IPS DF 6.9 (cell line): ENCODE data around the gene RIMBP2.

Source experiments
- DNase-seq: peaks from one replicate; pipeline ENCODE4 v3.0.0-alpha.2; 2013; ENCODE audit warnings: low read depth, low spot score
- H3K27ac ChIP-seq: one replicate; pipeline ENCODE4 v1.5.1; 2013; ENCODE audit warnings: low read length, control low read depth
- H3K27me3 ChIP-seq: 2 replicates; pipeline ENCODE4 v1.6.1; 2013; ENCODE audit warnings: mild to moderate bottlenecking, low read length; ENCODE audit not compliant: control insufficient read depth, insufficient read depth
- H3K36me3 ChIP-seq: 2 replicates; pipeline ENCODE4 v1.6.1; 2013; ENCODE audit warnings: low read length; ENCODE audit not compliant: control insufficient read depth, insufficient read depth
- H3K4me1 ChIP-seq: 2 replicates; pipeline ENCODE4 v1.6.1; 2013; ENCODE audit warnings: low read length; ENCODE audit not compliant: control insufficient read depth, insufficient read depth
- H3K4me3 ChIP-seq: 2 replicates; pipeline ENCODE4 v1.5.1; 2013; ENCODE audit warnings: mild to moderate bottlenecking, low read length
- H3K9me3 ChIP-seq: 2 replicates; pipeline ENCODE4 v1.6.1; 2013; ENCODE audit warnings: low read length, inconsistent platforms; ENCODE audit not compliant: control insufficient read depth, insufficient read depth
- WGBS: extraction: QIAGEN DNeasy Blood & Tissue Kit; methylation state at CpG from one replicate; pipeline ENCODE4 v1.1.7; 2013; ENCODE audit warnings: mixed read lengths, missing lambda C conversion rate; ENCODE audit not compliant: insufficient read length, insufficient coverage; 5-methylcytosine and 5-hydroxymethylcytosine counted together

The RIMBP2 gene

DNA sequence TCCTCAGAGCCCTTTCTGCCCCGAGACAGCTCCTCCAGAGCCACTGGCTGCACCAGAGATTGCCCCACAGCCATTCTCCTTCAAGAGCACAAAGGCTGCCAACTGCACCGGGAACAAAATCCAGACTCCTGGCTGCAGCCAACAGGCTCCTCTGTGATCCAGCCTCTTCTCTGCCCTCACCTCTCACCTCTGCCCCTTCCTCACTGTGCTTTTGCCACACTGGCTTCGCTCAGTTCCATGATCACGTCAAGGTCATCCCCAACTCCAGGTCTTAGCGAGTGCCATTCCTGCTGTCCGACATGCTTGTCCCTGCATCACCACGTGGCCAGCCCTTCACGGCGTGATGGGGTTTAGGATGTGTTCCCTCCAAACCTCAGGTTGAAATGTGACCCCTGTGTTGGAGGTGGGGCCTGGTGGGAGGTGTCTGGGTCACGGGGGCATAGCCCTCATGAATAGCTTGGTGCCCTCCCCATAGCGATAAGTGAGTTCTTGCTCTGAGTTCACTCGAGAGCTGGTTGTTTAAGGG, 229.1 kb downstream of the RIMBP2 start:
- Histone ChIP-seq H3K4me1 (no peaks in the 10 kb centered on the region), H3K36me3 (no peaks in the 10 kb centered on the region), H3K27ac (no peak overlapping the region), H3K4me3 (no peak overlapping the region), H3K27me3 (no peaks in the 10 kb centered on the region), H3K9me3 (peaks cover 30% of the 10 kb centered on the region)
- WGBS: no CpG with 5 or more reads among the region's 12 CpGs
- DNase-seq: no peak

DNA sequence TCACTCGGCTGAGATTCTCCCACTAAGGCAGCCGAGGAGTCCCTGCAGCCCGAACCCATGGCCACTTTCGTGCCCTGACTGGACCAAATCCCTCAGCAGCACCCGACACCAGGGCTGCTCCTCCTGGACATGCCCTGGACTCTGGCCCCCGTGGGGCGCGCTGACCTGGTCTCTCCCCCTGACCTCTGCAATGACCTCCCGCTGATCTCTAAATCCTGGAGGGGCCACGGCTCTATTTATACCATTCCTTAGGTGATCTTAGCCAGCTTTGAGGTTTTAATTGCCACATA, 230.0 kb downstream of the RIMBP2 start:
- Histone ChIP-seq H3K9me3 (peaks cover 32% of the 10 kb centered on the region), H3K27ac (no peak overlapping the region), H3K4me1 (no peaks in the 10 kb centered on the region), H3K27me3 (no peaks in the 10 kb centered on the region; the same call in 1 of the 2 replicates), H3K4me3 (no peak overlapping the region), H3K36me3 (no peaks in the 10 kb centered on the region)
- WGBS: no CpG with 5 or more reads among the region's 10 CpGs
- no peak for DNase-seq

- Histone ChIP-seq H3K36me3 (no peaks in the 10 kb centered on the region), H3K27ac (no peak overlapping the region), H3K4me1 (no peaks in the 10 kb centered on the region), H3K27me3 (no peaks in the 10 kb centered on the region; the same call in 1 of the 2 replicates), H3K4me3 (no peak overlapping the region), H3K9me3 (peaks cover 32% of the 10 kb centered on the region)
- WGBS: no CpG with 5 or more reads among the region's 22 CpGs
- DNase-seq: no peak
Observed at GRCh38 chr12:130485291-130486145, 230.6 kb downstream of the RIMBP2 start.

DNA sequence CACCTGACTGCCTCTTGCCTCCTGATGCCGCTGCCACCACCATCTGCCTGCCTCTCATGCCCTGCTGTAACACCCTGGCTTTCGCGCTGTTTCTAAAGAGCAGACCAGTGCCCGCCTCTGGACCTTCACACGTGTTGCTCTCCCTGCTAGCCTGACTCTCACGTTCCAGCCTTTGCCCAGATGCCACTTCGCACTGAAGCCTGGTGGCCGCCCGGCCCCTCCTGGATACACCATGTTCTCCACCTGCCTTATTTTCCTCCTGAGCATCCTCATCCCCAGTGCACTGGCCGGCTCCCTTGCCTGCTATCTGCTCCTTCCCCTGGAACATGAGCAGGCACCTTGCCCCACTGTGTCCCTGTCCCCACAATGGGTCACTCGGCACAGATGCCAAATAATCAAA, 231.9 kb downstream of the RIMBP2 start:
- WGBS: no CpG with 5 or more reads among the region's 11 CpGs
- Histone ChIP-seq H3K27me3 (no peaks in the 10 kb centered on the region; the same call in 1 of the 2 replicates), H3K9me3 (peaks cover 35% of the 10 kb centered on the region), H3K4me3 (no peak overlapping the region), H3K4me1 (no peaks in the 10 kb centered on the region), H3K36me3 (no peaks in the 10 kb centered on the region), H3K27ac (no peak overlapping the region)
- no peak for DNase-seq

- H3K27ac ChIP-seq: no peak overlapping the region
- peaks cover 37% of the 10 kb centered on the region for H3K9me3 ChIP-seq
- no peaks in the 10 kb centered on the region; the same call in 1 of the 2 replicates for H3K27me3 ChIP-seq
- H3K4me1 ChIP-seq: no peaks in the 10 kb centered on the region
- DNase-seq: no peak
- H3K4me3 ChIP-seq: no peak overlapping the region
- WGBS: no CpG with 5 or more reads among the region's 26 CpGs
- no peaks in the 10 kb centered on the region for H3K36me3 ChIP-seq
Observed at GRCh38 chr12:130483616-130484180, 232.4 kb downstream of the RIMBP2 start.

DNA sequence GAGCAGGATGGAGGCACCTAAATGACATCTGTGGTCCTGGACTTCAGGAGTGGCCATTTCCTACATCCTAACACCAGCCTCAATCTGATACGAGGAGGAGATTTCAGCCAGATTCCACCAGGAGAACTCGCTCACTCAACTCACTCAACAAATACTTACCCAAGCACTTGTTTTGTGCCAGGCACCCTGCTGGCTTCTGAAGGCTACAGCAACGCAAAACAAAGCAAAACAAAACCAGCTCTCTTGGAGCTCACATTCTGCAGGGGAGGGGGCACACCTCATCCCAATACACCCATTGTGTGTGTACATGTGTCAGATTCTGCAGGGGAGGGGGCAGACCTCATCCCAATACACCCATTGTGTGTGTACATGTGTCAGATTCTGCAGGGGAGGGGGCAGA, 233.7 kb downstream of the RIMBP2 start:
- Histone ChIP-seq H3K36me3 (no peaks in the 10 kb centered on the region), H3K27me3 (no peaks in the 10 kb centered on the region; the same call in 1 of the 2 replicates), H3K27ac (no peak overlapping the region), H3K9me3 (peaks cover 40% of the 10 kb centered on the region), H3K4me3 (no peak overlapping the region), H3K4me1 (no peaks in the 10 kb centered on the region)
- DNase-seq: no peak
- no CpG with 5 or more reads among the region's 3 CpGs for WGBS

DNA sequence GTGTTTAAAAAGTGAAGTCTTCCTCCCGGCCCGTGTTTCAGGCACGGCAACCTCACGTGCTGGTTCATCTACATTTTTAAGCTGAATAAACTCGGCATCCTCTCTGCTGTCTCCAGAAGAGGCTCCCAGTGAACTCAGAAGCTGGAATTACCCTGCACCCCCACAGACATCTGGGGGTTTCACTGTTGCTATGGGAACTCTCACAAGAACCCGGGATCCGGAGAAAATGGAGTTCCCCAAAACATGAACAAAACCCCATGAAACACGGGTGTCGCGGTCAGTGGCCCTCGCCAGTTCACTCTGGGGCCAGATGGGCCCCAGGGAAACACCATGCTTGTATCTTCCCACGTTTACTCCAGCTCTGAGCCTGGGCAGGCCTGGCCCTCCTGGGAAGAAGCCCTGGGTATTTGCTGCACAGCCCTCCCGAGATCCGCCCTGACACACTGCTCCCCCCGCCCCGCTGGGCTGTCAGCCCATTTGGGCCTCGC, 234.7 kb downstream of the RIMBP2 start:
- no peaks in the 10 kb centered on the region; the same call in 1 of the 2 replicates for H3K27me3 ChIP-seq
- no peak overlapping the region for H3K4me3 ChIP-seq
- WGBS: no CpG with 5 or more reads among the region's 17 CpGs
- peaks cover 34% of the 10 kb centered on the region for H3K9me3 ChIP-seq
- H3K36me3 ChIP-seq: no peaks in the 10 kb centered on the region
- no peaks in the 10 kb centered on the region for H3K4me1 ChIP-seq
- H3K27ac ChIP-seq: no peak overlapping the region
- DNase-seq: no peak

GRCh38 chr12:130480887-130481286, 235.2 kb downstream of the RIMBP2 start:
- Histone ChIP-seq H3K27ac (no peak overlapping the region), H3K9me3 (peaks cover 36% of the 10 kb centered on the region), H3K4me1 (no peaks in the 10 kb centered on the region), H3K27me3 (no peaks in the 10 kb centered on the region; the same call in 1 of the 2 replicates), H3K4me3 (no peak overlapping the region), H3K36me3 (no peaks in the 10 kb centered on the region)
- no CpG with 5 or more reads among the region's 14 CpGs for WGBS
- no peak for DNase-seq

- Histone ChIP-seq H3K4me1 (no peaks in the 10 kb centered on the region), H3K27me3 (no peaks in the 10 kb centered on the region; the same call in 1 of the 2 replicates), H3K4me3 (no peak overlapping the region), H3K36me3 (no peaks in the 10 kb centered on the region), H3K27ac (no peak overlapping the region), H3K9me3 (peaks cover 30% of the 10 kb centered on the region)
- no CpG with 5 or more reads among the region's 9 CpGs for WGBS
- no peak for DNase-seq
Observed at GRCh38 chr12:130480231-130480630, 235.9 kb downstream of the RIMBP2 start.

DNA sequence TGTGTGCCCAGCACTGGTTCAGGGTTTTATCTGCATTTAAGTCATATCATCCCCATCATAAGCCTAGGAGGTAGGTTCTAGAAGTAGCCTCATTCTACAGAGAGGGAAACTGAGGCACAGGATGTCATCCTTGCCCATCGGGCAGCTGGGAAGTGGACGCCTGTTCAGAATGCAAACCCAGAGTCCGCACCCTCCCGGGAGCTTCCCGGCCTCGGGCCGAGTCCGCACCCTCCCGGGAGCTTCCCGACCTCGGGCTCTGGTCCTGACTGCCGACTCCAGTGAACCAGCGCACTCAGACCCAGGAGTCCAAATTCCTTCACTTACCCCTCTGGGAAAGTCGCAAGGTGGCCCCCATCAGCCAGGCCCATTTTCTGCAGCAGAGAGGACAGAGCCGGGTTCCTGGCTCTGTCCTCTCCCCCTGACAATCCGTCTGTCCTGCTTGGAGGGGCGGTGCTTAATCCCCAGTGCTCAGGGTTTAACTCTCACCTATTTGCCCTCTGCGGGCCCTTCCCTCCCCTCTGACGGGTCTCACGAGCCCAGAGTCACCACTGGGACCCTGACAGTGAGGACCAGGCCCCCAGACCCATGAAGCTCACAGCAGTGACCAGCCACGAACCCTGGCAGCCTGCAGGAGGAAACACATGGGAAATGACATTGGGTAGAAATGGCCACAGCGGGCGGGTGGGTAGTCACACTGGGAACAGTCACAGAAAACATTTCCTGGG, 236.5 kb downstream of the RIMBP2 start:
- H3K4me3 ChIP-seq: no peak overlapping the region
- no peaks in the 10 kb centered on the region for H3K4me1 ChIP-seq
- DNase-seq: no peak
- no peak overlapping the region for H3K27ac ChIP-seq
- H3K36me3 ChIP-seq: no peaks in the 10 kb centered on the region
- no peaks in the 10 kb centered on the region; the same call in 1 of the 2 replicates for H3K27me3 ChIP-seq
- H3K9me3 ChIP-seq: peaks cover 32% of the 10 kb centered on the region
- no CpG with 5 or more reads among the region's 23 CpGs for WGBS
